Retinal pigment epithelial cell (primary cell): ENCODE measurements around the gene SPTSSB.

Experiments
- DNase-seq: peaks from one replicate; pipeline ENCODE4 v3.0.0-alpha.2; 2010; ENCODE audit warnings: low read depth
- H3K4me3 ChIP-seq: 2 replicates; pipeline ENCODE4 v1.5.1; 2011; ENCODE audit warnings: mild to moderate bottlenecking, low read length, control low read depth, moderate library complexity
- TF ChIP-seq, protein P1 (sequence below): conservative IDR thresholded peaks from 2 replicates; pipeline ENCODE4 v1.5.1; 2011; ENCODE audit warnings: low read depth, low read length, control low read depth, inconsistent platforms

Gene SPTSSB

DNA sequence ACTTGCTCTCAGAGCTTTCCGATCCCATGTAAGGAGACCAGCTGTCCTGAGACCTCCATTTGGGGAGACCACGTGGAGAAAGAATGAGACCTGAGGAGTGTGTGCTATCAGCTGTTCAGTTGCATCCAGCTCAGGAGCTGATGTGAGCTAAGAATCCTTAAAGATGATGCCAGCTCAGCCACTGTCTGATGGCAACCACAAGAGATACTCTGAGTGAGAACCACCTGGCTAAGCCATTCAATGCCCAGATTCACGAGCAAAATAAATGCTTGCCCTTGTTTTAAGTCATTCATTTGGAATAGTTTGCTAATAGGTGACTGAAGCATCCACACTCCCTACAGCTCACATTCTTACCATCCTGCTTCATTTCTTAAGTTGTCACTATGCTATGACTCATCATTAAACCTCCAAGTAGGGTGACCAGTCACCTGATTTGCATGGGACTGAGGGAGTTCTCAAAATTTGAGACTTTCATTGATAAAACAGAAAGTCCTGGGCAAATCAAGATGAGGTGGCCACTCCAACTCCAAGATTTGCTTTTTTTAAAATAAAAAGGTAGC lies 56.4 kb downstream of the SPTSSB start:
- DNase-seq: peak; percentile 57
- no peak overlapping the region for H3K4me3 ChIP-seq
- TF ChIP-seq, protein P1, sequence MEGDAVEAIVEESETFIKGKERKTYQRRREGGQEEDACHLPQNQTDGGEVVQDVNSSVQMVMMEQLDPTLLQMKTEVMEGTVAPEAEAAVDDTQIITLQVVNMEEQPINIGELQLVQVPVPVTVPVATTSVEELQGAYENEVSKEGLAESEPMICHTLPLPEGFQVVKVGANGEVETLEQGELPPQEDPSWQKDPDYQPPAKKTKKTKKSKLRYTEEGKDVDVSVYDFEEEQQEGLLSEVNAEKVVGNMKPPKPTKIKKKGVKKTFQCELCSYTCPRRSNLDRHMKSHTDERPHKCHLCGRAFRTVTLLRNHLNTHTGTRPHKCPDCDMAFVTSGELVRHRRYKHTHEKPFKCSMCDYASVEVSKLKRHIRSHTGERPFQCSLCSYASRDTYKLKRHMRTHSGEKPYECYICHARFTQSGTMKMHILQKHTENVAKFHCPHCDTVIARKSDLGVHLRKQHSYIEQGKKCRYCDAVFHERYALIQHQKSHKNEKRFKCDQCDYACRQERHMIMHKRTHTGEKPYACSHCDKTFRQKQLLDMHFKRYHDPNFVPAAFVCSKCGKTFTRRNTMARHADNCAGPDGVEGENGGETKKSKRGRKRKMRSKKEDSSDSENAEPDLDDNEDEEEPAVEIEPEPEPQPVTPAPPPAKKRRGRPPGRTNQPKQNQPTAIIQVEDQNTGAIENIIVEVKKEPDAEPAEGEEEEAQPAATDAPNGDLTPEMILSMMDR: no peak

DNA sequence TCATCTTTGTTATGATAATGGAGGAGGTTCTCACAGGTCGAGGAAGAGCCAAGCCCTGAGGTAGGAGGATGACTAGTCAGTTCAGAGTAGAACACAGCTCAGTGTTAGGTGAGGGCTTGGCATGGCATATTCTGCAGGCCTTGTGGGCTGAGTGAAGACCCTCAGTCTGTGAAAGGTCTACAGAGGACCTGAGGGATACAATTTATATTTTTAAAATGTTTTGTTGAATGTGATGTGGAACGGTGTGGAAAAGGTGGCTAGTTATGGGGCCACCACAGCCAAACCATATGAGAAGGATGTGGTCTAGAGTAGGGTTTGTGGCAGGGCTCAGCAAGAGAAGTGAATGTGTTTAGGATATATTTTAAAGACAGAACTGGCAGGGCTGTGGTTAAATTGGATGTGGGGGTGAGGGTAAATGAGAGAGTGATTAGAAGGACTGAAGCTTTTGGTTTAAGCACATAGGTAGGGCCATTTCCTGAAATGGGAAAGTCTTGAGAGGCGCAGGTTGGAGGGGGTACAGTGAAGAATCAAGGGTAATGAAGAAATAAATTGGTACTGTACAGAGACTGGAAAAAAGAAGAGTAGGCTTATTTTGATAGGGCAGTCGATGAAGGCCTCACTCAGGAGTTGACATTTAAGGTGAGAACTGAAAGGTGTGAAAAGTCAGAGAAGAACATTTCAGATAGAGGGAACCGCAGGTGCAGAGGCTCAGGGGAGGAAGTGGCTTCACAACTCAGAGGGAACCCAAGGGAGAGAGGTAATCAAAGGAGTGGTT lies 60.5 kb downstream of the SPTSSB start:
- DNase-seq: no peak
- TF ChIP-seq, protein P1: no peak
- no peak overlapping the region for H3K4me3 ChIP-seq

DNA sequence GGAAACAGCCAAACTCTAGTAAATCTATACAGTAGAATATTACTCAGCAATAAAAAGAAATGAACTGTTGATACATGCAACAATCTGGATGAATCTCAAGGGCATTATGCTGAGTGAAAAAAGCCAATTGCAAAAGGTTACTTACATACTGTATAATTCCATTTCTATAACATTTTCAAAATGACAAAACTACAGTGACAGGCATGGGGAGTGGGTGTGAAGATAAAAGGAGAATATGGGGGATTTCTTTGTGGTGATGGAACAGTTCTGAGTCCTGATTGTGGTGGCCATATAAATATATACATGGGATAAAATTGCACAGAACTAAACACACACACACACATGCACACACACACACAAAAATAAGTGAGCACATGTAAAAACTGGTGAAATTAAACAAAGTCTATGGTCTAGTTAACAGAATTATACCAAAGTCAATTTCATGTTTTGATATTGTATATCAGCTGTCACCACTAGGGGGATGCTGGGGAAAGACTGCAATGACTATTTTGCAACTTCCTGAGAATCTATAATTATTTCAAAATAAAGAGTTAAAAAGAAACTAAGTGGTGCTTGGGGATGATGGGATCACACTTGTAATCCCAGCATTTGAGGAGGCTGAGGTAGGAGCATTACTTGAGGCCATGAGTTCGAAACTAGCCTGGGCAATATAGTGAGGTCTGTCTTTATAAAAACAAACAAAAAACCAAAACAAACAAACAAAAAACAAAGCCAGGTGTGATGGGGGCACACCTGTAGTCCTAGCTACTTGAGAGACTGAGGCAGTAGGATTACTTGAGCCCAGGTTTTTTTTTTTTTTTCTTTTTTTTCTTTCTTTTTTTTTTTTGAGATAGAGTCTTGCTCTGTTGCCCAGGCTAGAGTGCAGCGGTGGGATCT lies 66.0 kb downstream of the SPTSSB start:
- TF ChIP-seq, protein P1: peak; percentile 85
- DNase-seq: no peak
- H3K4me3 ChIP-seq: no peak overlapping the region

DNA sequence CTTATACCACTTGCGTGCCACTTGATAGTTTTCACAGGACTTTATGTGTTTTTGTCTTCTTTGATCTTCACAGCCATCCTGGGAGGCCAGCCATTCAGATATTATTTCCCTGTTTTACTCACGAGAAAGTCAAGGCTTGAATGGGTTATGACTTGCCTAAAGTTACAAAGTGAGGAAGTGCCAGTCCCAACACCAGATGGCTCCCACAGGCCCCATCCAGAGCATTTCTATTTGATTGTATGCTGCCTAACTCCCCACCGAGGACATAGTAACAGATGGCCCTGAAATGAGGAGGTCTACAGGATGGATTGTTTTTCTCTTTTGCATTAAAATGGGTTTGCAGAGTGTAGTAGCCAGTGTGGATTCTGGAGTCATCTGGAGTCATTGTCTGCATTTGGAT lies 74.5 kb downstream of the SPTSSB start:
- H3K4me3 ChIP-seq: no peak overlapping the region

DNA sequence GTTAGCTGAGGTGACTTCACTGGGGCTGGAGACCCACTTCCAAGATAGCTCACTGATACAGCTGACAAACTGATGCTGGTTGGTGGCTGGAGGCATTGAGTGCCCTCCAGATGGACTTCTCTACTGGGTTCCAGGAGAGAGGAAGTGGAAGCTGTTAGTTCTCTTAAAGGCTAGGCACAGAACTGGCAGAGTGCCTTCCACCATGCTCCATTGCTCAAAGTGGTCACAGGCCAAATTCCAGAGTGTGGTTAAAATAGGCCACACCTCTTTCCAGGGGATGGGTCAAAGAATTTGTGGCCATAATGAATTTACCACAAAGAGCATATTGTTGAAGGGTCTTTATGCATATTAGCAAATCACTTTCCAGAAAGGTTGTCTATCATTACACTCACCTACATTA lies 76.0 kb downstream of the SPTSSB start:
- DNase-seq: no peak
- no peak overlapping the region for H3K4me3 ChIP-seq
- TF ChIP-seq, protein P1: no peak

More for the DNA sequence above, 74.5 kb downstream of the SPTSSB start:
- DNase-seq: no peak
- TF ChIP-seq, protein P1: no peak
